Measurements from ENCODE around the gene PRKCE. TPM values are rescaled to one million over a fixed set of nuclear protein-coding genes. Genes with fewer than 3 reads are reported as not detected.
A peak's percentile ranks its signal among the peaks of the same experiment; 100 is the strongest.

The PRKCE gene
- total and polyA plus RNA-seq, 2 of the 8 experiments (the other 6 are each of a cell fraction or from before 2014, with no cell fraction given) = 0.54 to 2.1 TPM

DNA sequence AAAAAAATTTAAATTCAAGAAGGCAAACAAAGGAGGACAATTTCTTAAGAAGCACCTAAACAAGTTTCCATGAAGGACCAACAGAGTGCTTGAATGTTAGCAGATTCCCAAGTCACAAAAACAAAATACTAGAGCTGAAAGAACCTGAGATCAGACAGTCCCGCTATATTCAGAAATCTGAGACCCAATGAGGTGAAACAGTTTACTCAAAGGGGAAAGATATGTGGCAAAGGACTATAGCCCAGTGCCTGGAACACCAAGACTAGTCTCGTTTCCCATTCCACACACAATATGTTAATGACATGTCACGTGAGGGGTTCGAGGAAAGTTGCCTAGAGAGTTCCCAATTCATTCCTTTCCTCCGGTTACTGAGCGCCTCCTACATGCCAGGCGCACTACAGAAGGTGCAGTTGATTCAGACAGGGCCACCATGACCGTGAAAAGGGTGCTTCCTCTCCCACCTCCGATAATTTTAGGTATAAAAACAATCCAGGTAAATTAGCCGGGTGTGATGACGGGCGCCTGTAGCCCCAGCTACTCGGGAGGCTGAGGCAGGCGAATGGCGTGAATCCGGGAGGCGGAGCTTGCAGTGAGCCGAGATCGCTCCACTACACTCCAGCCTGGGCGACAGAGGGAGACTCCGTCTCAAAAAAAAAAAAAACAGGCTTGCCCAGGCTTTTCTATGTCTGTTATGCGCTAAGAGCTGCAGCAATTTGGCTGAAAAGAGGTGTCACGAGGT lies 41.0 kb upstream of the PRKCE start (continued):
- no peak for TF ChIP-seq E2F6 (IDR thresholded peaks at IDR 0.05)
- no peak for TF ChIP-seq RFX5 (IDR thresholded peaks at IDR 0.05; ENCODE audit: borderline replicate concordance, low read depth, low read length)
- TF ChIP-seq TAF1 (IDR thresholded peaks at IDR 0.05; ENCODE audit: low read depth, low read length) = peak; percentile 44
- TF ChIP-seq TEAD4 (IDR thresholded peaks at IDR 0.05; ENCODE audit: low read depth, low read length) = no peak
- TF ChIP-seq SRF (IDR thresholded peaks at IDR 0.05; ENCODE audit: low read depth, low read length) = no peak
- 0 out of 2 replicates have a peak, but pooled peaks have one; percentile 58 for TF ChIP-seq TBP (IDR thresholded peaks at IDR 0.05; ENCODE audit: low read depth, low read length)
- no peak for TF ChIP-seq CREB1 (IDR thresholded peaks at IDR 0.05)
- TF ChIP-seq TCF12 (IDR thresholded peaks at IDR 0.05; ENCODE audit: low read depth, low read length) = no peak
- TF ChIP-seq BRCA1 (IDR thresholded peaks at IDR 0.05; ENCODE audit: low read depth, low read length) = no peak
- TF ChIP-seq RAD21 (IDR thresholded peaks at IDR 0.05 in 1 of 2, conservative IDR thresholded peaks at IDR 0.05 in 1 of 2; ENCODE audit: low read depth in 2 of 2, low read length in 2 of 2) = peak in 1 of 2 experiments; percentile 42; a peak in 2 of 4 replicates
- TF ChIP-seq CBX5 (IDR thresholded peaks at IDR 0.05; ENCODE audit: low read depth, low read length) = no peak
- no peak for TF ChIP-seq SP1 (IDR thresholded peaks at IDR 0.05; ENCODE audit: low read depth, low read length)
- no peak for TF ChIP-seq SP2 (IDR thresholded peaks at IDR 0.05; ENCODE audit: low read length)
- TF ChIP-seq BACH1 (IDR thresholded peaks at IDR 0.05; ENCODE audit: low read length) = no peak
- no peak for TF ChIP-seq RXRA (IDR thresholded peaks at IDR 0.05; ENCODE audit: insufficient read depth, low read depth, low read length)
- peak; percentile 3 for TF ChIP-seq TAF7 (optimal IDR thresholded peaks at IDR 0.05; ENCODE audit: borderline replicate concordance, low read depth, low read length)
